GM20431 (cell line): ENCODE data around the gene SOCS6.
"Not testable (repeated sequence)": the region's sequence is repeated elsewhere in the genome, so short reads cannot be mapped to it uniquely, and the experiment has no call there.

Experiments used
- in situ Hi-C: fragments of 300-500 bp; cut with MseI, MboI; formaldehyde crosslinking; loops from one replicate; pipeline ENCODE4 v1.15.0; 2020; ENCODE audit warnings: low sequenced_read_pairs; ENCODE audit not compliant: unreplicated experiment

SOCS6 gene, protein sequence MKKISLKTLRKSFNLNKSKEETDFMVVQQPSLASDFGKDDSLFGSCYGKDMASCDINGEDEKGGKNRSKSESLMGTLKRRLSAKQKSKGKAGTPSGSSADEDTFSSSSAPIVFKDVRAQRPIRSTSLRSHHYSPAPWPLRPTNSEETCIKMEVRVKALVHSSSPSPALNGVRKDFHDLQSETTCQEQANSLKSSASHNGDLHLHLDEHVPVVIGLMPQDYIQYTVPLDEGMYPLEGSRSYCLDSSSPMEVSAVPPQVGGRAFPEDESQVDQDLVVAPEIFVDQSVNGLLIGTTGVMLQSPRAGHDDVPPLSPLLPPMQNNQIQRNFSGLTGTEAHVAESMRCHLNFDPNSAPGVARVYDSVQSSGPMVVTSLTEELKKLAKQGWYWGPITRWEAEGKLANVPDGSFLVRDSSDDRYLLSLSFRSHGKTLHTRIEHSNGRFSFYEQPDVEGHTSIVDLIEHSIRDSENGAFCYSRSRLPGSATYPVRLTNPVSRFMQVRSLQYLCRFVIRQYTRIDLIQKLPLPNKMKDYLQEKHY

DNA sequence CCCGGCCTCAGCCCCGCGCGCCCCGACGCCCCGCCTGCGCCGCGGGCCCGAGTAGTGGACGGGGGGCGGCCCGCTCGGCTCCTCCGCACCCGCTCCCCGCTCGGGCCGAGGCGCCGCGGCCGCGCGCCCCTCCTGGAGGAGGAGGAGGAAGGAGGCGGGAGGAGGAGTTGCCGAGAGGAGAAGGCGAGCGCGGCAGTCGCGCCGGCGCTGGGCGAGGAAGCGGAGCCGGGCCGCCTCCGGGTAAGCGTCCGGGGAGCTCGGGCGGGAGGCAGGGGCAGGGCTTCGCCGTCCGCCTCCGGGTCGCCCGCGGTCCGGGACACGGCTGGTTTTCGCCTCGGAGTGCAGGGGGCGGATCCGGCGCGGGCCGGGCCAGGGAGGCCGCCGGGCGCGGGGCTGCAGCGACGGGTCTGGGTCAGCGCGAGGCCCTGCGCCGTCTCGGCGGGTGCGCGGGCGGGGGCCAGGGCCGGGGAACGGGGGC lies at the start of gene SOCS6:
Gene SOCS6 (plus strand): TSS at position 195 of the 478 bp plus-strand sequence. CDS start 35,624 bp downstream, outside the sequence.
- in situ Hi-C loops: no loop called here

DNA sequence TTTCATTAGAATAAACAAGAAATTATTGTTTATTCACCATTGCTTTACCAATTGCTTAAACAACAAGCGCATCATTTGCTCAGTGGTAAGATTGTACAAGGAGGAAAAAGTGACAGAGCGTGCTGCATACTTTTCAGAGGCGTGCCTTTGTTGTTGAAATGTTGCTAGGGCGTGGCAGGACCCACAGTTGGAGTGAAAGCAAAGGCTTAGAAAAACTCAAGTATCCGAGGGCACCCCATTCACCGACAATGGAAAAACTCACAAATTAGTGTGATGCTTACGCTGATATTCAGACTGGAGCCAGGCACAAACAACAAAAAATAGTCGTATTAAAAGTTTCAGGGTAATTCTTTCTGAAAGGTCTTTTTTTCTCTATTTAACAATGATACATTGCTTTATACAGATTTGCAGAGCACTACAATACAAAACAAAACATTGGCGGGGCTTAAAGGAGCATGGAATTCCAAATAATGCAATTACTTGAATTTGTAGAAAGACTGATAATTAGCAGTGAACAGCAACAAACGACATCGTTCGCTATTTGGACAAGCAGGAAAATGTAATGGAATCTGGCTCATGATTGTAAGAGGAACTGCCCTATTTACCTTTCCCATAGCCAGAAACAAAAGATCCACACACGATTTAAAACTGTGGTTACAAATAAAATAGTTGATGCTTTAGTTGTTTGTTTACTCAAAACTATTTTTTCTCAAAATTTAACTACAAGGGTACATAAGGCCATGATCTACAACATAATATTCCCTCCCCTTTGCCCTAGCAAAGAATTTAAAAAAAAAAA lies 45.5 kb upstream of the SOCS6 start:
- in situ Hi-C loops: no loop called here

DNA sequence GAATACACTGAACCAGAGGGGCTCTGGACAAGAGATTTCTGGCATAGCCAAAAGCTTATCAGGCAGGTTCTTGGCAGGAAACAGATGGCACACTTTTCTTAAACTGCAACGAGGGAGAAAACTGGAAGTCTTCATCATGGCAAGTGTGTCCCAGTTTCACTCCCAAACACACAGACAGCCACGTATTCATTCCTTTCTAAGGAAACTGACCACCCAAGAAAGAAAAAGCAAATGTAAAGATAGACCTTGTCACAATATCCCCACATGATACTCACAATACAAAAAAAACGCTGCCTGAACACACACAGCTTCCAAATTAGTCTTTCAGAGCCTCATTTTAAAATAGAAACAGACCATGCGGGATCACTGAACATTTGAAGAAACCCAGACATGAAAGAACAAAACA lies 42.8 kb upstream of the SOCS6 start:
- in situ Hi-C loops: no loop called here

DNA sequence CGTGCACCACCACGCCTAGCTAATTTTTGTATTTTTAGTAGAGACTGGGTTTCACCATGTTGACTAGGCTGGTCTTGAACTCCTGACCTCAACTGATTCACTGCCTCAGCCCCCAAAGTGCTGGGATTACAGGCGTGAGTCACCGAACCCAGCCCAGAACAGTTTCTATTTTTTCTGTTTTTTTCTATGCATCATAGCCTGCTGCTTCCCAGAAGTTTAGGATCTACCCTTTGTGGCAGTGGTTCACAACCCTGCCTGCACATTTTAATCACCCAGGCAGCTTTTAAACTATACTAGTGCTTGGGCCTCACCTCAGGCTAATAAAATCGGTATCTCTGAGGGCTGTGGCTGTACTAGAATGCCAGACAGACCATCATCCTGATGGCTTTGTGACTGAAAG lies 39.7 kb upstream of the SOCS6 start:
- in situ Hi-C loops: no loop called here

DNA sequence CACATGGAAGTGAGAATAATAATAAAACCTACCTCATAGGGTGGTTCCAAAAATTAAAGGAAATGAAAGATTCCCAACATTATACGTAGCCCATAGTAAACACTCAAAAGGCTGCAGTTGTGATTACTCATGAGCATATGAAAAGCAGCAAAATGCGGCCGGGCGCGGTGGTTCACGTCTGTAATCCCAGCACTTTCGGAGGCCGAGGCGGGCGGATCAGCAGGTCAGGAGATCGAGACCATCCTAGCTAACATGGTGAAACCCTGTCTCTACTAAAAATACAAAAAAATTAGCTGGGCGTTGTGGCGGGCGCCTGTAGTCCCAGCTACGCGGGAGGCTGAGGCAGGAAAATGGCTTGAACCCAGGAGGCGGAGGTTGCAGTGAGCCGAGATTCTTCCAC lies 39.0 kb upstream of the SOCS6 start:
- in situ Hi-C loops: not testable (repeated sequence)

DNA sequence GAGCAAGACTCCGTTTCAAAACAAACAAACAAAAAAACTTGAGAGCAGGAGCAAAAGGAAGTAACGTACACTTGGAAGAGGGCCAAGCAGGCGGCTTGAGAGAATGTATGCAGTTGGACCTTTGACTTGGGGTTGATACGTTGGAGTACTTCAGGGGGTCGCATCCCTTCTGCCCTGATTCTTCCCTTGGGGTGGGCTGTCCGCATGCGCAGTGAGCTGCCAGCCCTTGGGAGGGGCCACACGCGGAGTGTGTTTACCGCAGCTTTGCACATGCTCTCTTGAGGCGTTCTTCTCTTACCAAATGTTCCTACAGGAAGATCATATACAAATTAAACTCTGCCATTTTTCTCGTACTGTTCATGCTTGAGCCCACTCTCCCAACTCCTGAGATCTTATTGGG lies 38.1 kb upstream of the SOCS6 start:
- in situ Hi-C loops: no loop called here

DNA sequence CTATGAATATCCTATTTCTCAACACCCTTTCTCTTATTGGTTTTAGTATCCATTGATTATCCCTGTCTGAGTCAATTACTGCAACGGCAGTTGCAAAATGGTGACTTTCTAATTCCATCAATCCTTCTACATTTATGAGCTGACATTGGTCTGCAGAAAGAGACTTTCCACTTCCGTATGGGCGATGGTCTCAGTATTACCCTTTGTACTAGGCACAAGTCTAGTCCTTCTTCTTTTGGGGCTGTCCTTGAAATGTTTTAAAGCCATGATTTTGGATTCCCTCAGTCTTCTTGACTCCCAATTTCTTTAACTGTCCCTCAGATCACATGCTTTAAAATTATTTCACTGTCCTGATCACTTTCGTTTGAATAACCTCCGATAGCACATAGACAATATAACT lies 32.7 kb upstream of the SOCS6 start:
- in situ Hi-C loops: no loop called here

DNA sequence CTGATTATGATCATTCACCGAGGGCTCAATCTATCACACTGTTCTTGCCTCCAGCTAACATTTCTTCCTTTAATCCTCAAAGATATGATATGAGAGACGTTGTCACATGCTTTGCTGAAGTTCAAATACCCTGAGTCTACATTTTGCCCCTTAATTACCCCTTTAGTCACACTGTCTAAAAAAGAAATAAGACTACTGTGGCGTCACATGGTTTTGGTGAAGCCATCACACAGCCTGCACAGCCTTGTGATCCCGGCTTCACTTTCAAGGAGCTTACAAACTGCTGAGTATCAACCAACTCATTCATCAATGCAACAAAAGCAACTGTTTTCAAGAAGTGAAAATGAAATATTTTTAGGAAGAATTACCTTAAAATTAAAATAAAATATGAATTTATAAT lies 31.9 kb upstream of the SOCS6 start:
- in situ Hi-C loops: no loop called here

DNA sequence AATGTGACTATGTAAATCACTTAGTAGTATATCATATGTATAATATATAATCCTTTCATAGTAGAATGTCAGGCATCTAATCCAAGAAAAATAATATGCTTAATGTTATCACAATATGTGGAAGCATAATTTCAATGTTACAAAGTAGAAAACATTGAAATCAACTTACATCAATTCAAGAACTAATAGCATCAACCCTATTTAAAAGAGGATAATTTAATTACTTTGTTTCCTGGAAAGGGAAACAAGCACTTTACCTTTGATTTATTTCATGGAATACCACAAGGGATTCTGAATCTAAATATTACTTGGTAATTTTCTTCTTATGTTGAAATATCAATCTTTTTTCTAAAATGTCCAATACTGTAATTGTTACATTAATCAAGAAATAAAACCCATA lies 30.6 kb upstream of the SOCS6 start:
- in situ Hi-C loops: no loop called here

DNA sequence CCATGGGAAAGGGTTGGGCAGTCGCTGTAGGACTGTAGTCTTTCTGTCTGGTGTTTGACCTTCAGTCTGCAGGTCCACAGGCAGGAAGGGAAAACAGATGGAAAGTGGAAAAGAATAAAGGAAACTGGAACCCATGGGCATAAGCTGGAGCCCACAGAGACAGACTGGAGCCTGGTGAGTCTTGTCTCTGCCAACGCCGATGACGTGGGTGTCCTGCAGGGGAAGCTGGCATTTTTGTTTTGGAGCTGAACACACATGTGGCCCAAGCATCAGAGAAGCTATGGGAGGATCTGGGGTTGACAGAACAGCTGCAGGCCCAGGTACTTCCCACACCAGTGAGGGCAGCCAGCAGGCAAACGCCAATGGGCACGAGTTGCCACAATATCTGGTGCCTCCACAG lies 28.2 kb upstream of the SOCS6 start:
- in situ Hi-C loops: no loop called here

DNA sequence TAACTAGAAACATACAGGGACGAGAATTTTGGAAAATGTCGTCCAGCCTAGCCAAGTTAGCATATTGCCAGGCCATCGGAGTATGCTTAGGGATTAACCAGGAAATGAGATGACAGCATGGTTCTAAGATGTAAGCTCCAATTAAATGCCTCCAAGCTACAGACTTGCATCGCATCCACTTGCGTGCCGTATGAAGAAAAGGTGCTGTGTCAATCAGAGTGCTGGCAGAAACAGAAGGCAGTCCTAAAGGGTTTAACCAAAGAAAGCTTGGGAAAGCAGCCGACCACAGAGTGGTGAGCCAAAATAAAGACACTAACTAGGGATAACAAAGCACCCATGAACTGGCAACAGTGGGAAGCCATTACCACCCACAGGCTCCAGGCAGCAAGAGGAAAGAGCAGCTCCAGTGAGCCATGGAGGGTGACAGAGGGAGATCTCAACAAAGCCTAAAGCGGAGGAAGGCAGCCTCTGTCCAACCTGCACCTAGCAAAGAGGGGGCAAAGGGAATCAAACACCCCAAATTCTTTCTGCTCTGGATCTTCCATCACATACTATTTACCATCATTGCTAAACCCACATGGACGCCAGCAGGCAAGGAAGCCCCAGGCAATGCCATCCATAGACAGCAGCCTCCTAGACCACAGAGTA lies 27.6 kb upstream of the SOCS6 start:
- in situ Hi-C loops: no loop called here

DNA sequence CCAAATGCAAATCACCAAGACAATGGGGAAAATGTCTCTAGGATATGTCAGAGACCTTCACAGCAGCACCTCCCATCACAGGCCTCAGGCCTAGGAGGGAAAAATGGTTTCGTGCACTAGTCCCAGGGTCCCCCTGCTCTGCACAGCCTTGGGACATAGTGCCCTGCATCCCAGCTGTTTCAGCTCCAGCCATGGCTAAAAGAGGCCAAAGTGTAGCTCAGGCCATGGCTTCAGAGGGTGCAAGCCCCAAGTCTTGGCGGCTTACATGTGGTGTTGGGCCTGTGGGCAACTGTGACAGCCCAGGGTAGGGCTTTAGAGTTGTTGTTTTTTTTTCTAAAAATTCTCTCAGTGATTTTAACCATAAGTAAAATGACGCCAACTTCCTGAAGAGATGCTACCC lies 25.5 kb upstream of the SOCS6 start:
- in situ Hi-C loops: no loop called here

DNA sequence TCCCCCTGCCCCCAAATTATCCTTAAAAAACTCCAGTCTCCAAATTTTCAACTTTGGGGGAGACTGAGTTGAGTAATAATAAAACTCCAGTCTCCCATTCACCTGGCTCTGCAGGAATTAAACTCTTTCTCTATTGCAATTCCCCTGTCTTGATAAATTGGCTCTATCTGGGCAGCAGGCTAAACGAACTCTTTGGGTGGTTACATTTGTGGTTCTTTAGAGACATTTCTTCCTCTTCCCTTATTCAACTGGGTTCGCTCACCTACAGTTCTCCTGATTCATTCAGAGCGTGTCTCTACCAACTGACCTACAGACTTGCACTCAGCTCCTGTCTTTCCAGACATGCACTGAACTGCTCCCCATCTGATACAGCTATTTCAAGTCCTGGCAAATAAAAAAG lies 17.1 kb upstream of the SOCS6 start:
- in situ Hi-C loops: no loop called here

DNA sequence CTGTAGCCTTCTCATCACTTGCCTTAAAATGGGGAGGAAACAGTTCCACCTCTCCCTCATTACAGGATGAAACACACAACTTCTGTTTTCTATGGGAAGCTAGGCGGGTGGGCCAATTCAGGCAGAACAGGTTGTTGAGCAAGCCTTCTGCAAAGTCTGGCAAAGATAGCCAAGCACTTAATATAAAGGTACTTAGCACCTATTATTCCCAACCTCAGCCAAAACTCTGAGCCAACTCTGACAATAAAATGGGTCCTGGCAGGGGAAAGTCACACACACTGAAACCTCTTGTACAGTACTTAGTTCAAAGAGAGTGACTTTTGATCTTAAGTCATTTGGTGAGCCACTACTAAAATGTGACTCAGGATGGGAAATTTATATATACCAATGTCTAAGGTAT lies 15.8 kb upstream of the SOCS6 start:
- in situ Hi-C loops: no loop called here

DNA sequence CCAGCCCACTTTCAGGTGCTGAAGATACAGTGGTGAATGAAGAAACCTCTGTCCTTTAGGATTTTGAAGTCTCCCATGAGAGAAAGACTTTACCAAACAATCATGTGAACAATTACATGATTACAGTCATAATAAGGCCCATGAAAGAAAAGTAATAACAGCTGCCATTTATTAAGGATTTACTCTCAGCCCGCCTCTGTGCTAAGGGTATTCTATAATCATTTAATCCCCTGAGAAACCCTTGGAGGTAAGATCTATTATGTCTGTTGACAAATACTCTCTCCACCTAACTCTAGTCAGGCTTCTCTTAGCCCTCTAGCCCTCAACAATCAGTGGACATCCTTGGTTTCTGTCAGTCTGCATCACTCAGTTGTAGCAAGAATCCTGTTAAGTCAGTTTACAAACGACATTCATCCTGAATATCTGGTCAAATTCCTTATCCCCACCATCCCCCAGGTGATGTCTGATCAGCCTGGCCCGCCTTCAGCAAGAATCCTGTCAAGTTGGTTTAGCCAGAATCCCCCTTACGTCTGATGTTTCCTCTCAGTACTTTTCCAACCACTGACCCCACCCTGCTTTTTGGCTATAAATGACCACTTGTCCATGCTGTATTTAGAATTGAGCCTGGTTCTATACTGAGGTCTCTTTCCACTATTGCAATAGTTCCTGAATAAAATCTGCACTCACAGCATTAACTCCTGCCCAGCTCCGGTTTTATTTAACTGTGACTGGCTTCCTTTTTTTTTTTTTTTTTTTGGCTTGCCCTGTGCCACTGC lies 12.2 kb upstream of the SOCS6 start:
- in situ Hi-C loops: no loop called here

DNA sequence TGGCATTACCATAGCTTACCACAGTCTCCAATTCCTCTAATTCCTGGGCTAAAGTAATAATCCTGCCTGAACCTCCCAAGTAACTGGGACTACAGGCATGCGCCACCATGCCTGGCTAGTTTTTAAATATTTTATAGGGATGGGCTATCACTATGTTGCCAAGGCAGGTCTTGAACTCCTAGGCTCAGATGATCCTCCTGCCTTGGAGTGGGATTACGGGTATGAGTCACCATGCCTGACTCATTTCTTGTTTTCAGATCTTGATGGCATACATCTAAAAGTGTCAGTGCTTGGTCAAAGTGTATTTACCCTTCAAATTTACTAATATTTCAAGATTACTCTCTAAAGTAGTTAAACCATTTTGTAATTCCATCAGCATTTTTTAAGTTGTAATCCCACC lies 9.4 kb upstream of the SOCS6 start:
- in situ Hi-C loops: no loop called here

DNA sequence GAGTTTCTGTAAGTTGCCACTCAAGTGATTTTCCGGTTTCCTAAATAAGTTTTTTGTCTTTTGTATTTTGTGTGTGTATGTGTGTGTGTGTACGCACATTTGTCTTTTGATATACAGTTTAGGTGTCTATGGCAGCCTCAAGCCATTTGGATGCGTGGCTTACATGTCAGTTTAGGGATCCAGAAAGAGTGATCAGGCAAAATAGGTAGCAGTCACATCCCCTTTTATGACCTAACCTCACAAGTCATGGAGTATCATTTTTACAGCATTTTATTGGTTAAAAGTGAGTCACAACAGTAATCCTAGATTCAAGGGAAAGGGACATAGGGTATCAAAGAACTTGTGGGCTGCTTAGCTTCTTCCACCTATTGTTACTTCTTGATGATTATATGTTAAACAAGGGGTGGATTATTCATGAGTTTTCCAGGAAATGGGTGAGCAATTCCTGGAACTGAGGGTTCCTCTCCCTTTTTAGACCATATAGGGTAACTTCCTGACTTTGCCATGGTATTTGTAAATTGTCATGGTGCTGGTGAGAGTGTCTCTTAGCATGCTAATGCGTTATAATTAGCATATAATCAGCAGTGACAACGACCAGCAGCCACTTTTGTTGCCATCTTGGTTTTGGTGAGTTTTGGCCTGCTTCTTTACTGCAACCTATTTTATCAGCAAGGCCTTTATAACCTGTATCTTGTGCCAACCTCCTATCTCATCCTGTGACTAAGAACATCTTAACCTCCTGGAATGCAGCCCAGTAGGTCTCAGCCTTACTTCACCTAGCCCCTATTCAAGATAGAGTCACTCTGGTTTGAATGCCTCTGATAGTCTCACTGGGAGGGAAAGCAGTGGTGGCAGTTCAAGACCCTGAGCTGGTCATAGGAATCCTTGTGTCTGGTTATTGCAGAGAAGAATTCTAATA lies 8.6 kb upstream of the SOCS6 start:
- in situ Hi-C loops: no loop called here

DNA sequence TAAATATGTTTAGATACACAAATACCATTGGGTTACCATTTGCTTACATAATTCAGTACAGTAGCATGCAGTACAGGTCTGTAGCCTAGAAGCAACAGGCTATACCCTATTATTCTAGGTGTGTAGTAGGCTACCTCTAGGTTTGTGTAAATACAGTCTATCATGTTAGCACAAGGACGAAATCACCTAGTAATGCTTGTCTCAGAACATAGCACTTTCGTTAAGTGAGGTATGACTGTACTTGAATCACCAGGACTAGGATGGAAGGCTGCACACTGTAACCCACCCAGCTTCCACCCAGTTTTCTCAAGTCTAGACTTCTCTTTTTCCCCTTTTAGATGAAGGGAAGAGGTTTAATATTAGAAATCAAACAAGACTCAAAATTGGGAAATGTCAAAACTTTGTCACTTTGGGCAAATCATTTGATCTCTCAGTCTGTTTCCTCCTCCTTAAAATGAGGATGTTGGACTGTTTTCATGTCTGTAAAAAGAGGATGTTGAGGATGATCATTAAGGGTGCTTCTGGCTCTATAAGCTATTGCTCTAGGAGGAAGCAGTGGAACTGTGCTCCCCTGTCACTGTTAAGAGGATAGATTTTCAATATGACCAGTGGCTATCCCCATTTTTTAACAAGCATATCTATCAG lies 3.7 kb upstream of the SOCS6 start:
- in situ Hi-C loops: no loop called here
